ENCODE results near the gene RAB31.

- TF ChIP-seq CTCF (IDR thresholded peaks at IDR 0.05) (no peak), POLR2A (IDR thresholded peaks at IDR 0.05) (no peak)
Observed at GRCh38 chr18:9884532-9885140, 176.5 kb downstream of the RAB31 start.

All from lower leg skin (tissue), 3 donors.